Effector CD4-positive, alpha-beta T cell (primary cell): ENCODE data around the gene NID2.

ENCODE experiments used
- DNase-seq: peaks from one replicate; pipeline ENCODE4 v3.0.0-alpha.2; 2020

Gene NID2

DNA sequence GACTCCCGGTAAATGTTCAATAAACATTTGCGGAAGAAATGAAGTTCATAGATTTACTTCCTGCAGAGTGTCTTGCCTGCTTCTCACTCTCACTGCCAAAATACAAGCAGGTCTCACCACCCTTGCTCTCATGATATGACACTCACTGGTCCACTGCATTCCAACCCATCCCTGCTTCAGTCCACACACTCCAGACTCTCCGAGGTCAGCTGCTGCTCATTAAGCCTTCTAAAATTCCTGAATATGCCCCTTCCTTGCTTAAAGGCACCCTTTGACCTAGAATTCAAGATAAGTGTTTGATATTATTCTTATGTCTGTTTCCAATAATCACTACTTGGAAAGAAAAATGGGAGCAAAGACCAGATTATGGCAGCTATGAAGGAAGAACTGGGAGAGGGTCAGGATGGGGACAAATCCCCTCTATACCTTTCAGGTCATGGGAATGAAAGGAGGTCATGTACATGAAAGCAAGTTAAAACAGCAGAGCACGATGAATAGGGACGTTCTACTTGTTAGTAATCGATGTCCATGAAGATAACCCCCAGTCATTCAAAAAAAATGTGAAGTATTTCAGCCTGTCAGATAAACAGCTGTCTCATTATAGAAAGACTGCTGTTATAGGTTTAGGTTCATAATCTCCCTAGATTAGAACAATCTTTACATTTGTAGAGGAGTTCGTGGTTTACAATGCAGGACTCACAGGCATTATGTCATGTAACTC lies 10.5 kb upstream of the NID2 start:
- DNase-seq: no peak

DNA sequence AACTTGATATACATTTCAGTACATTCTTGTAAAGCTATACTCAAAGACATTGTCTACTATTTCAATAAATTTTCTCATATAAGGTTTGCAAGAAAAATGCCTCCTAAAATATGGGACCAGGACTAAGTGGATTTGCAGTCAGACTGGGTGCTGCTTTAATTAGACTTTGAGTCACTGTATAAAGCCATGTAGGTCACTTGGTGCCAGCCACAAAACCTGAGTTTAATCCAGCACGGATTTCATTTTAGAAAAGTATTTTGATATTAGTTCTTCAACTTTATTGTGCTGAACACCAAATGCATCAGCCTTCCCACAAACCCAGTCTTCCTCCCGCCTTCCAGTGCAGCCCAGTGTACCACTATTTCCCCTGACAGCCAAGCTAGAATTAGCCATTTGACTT lies 9.9 kb upstream of the NID2 start:
- DNase-seq: no peak

DNA sequence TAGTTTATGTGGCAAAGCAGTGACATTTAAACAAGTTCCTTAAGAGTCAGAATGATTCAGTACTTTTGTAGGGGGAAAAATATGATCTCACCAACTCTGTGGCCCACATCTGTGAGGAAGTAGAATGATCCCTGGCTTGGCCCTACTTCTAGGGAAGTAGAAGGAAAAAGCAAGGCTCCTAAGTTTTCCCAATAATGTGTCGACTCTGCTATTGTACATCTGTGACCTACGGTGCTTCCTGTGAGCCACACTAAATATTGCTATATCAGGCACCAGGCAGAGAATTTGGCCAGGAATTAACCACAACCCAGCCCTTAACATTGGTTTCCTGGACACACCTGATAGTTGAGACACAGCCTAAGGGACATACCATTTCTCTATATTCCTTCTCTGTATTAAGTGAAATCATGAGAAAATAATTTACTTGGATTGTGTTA lies 9.3 kb upstream of the NID2 start:
- DNase-seq: no peak

DNA sequence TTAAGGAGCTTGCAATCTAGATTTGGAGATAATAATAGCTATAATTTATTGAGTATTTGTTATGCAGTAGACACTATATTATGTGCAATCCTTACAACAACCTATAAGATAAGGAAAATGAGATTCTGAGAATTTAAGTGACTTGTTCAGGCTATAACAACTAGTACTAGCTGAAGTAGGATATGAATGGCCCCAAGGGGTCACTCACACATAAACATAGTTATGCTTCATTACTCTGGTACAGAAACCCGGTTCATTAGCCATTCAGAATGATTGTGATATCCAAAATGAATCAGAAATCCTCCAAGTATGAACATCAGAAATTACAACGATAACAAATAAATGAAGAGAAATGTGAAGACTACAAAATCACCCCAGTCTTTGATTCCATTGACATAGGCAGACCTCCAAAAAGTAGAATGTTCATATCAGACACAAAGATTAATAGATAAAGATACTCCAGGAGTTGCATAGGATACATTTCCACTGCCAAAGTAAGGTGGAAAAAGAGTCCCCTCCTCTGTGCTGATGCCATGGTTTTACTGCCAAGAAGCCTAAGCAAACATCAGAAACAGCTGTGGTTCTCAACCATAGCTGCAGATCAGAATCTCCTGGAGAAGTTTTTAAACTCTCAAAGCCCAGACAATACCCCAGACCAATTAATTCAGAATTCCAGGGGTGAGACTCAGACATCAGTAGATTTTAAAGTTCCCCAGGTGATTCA lies 8.6 kb upstream of the NID2 start:
- no peak for DNase-seq

DNA sequence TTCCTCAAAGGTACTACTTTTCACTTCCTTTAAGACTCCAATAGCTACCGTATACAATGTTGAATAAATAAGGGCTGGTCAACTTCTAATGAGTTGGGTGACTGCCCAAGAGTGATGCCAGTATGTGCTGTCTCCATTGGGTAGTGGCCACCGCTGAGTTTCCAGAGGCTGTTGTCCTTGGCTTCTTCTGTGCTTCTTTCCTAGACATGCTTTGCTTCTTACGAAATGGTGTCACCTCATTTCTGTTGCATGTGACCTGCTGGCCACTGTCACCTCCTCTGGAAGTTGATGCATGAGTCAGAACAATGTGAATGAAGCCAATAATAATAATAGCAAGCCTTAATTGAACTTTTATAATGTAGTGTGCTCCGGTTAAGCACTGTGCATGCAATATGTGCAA lies 7.5 kb upstream of the NID2 start:
- DNase-seq: no peak

DNA sequence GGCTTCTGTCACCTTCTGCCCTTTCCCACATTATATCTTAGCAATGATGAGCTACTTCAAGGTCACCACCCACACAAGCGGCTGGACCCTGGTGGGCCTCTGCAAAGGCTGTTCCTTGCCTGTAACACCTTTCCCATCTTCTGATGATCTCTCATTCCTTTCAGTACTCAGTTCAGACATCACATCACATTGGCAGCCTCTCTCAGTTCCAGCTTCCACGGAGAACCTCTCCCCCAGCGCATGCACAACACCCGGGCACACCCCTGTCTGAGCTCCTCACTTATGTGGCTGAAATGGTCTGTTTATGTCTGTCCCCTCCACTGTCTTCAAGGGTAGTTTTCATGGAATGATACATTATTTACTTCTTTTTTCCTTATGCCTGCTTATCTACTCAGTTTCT lies 6.5 kb upstream of the NID2 start:
- no peak for DNase-seq

DNA sequence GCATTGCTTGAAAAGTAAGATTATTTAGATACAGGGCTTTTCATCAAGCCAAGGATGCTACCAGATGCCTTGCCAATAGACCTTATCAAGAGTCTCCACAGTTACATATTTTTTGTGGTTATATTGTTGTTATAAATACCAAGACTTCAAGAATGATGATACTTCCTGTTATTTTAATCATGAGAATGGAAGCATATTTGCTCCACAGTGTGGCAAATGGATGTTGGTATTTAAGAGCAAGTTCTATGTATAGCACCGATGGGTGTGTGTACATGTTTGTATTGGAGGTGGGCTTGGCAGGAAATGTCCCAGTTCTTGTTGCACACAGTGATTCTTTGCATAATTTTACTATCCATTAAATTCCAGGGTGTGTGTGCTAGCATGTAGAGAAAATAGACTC lies 4.4 kb upstream of the NID2 start:
- no peak for DNase-seq

DNA sequence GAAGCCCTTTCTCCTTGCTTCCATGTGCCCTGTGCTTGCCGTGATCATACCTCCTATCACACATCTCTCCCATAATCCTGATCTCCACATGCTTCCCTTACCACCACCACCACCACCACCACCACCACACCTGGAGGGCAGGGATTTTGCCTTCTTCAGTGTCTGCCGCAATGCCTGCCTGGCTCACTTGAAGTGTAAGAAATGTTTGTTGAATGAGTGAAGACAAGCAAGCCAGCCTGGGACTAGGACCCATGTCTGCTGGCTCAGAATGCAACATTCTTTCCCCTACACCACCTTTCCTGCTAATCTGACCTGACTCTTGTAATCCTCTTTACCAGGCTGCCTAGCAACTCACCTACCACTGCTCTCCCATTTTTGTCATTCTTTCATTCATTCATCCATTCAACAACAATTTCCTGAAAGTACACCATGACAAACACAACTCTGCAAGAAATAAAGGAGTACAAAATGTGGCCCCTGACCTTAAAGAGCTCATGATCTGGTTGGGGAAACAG lies 3.5 kb upstream of the NID2 start:
- no peak for DNase-seq

DNA sequence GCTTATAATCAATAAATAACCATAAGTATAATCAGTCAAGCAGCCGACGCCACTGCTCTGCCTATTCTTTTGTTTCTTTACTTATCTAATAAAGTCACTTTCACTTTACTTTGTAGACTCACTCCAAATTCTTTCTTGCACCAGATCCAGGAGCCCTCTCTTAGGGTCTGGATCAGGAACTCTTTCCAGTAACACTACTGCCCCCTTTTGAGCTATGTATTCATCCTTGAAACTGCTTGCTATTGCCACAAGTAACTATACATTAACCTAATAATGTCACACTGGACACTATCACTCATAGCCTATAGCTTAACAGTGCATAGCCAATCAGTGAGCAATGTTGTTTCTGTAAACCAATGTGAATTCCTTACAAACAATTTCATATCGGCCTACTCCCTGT lies 2.8 kb upstream of the NID2 start:
- DNase-seq: no peak

DNA sequence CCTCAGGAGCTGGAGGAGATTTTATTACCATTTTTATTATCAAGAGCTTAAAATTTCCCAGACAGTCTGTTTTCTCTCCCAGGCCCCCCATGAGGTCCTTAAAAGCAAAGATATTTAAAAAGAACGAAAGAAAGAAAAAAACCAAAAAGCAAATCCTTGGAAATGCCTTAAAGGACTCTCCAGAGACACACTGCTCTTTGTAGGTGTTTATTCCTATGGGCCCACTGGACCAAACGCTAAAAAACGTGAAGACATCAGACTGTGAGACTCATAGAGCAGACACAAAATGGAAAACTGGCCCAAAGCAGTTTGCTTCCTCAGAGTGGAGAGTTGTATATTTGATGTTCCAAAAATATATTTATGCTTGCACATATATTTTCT lies 1.2 kb upstream of the NID2 start:
- DNase-seq: no peak

DNA sequence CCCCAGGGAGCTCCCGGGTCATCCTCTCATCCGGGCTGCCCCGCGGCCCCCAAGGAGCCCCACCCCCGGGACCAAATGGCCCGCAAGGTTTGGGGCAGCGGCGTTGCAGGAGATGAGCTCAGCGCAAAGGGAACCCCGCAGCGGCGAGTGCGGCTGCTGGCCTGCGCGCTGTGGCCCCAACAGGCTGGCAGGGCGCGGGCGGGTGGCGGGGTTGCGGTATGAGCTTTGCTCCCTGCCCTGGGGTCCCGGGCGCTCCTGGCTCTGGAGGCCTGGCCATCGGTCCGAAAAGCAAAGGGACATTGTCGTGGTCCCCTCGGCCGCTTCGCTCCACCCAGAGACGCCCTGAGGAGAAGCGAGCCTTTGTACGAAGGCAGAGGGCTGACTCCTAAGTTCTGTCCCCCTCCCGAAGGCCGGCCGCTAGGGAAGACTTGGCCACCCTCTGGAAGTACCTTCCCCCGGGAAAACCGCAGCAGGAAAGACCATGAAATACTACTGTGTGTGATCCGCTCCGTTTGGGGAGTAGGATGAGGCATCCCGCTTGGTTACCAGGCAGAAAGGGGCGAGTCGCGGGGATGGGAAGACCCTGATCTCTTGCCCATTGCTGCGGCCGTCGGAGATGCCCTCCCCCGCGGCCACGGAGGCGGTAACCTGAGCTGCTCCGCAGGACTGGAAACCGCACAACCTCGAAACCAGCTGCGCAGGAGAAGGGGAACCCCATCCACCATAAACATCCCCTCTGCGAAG lies 620 bp upstream of the NID2 start:
- no peak for DNase-seq

DNA sequence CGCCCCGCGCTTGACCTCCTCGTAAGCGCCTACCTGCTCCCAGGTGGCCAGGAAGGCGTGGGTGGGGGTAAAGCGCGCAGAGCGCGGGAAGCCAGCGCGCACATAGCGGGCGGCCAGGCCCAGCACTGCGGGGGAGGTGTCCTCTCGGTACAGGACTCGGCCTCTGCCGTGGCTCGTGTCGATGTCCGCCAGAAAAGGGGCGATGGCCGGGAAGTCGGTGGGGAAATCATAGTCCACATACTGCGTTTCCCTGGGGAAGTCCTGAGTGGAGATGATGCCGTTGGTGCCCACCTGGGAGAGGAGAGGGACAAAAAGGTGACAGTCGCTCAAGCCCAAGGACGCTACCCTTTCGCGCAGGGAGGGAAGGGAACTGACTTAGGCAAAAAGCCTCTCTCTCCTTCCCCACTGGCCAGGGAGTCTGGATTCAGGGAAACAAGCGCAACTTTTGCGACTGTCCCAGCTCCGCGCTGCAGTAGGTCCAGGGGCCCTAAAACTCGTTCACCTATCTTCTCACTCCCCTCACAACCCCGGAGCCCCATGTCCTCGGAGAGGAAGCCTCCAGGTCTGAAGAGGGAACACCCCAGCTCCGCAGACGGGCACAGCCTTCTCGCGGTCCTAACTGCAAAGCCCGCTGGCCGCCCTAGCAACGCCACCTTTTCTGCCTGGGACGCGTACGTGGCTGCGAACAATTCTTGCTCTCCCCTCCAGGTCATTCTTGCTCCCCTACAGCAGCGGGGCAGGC lies 815 bp downstream of the NID2 start:
- DNase-seq: no peak

DNA sequence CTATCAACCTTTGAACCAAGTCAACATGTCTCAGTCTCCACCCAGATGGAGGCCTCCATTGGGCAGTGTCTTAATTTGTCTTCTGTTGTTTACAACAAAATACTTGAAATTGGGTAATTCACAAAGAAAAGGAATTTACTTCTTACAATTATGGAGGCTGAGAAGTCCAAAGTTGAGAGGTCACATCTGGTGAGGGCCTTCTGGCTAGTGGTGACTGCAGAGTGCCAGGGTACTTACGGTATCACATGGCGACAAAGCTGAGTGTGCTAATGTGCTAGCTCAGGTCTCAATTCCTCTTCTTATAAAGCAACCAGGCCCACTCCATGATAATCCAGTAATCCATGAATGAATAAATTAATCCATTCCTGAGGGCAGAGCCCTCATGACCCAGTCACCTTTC lies 4.7 kb downstream of the NID2 start:
- DNase-seq: no peak

DNA sequence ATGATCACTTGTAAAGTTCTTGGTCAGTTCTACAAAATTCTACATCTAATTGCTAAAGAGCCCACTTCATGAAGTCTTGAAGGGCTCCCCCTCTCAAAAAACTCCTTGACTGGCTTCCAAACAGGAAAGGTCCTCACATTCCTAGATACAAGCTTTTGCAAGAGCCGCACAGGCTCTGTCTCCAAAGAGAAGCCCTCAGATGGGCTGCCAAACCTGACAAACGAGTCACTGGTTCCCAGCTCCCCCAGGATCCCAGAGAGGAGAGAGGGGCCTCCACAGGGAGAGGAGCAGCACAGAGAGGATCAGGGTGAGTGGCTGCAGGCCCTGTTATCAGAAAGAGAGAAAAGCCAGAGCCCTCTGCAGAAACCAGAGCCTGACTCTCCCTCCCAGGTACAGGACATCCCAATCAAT lies 5.8 kb downstream of the NID2 start:
- DNase-seq: no peak

DNA sequence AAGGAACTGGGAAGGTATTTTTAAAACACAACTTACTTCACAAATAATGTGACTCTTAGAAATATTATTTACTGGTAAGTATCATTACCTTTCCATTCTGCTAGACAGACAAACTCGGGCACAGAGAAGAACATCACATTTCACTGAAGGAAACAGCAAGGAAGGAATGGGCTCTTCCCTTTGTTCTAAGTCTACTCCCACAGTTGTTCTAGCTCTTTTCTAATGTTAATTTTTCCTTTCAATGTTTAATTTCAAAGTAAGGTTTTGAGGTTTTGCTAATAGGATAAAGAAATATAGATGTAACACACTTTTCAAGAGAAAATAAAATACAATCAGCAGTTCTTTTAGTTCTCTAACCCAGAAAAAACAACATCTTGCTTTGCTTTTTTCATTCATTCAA lies 7.0 kb downstream of the NID2 start:
- DNase-seq: no peak

DNA sequence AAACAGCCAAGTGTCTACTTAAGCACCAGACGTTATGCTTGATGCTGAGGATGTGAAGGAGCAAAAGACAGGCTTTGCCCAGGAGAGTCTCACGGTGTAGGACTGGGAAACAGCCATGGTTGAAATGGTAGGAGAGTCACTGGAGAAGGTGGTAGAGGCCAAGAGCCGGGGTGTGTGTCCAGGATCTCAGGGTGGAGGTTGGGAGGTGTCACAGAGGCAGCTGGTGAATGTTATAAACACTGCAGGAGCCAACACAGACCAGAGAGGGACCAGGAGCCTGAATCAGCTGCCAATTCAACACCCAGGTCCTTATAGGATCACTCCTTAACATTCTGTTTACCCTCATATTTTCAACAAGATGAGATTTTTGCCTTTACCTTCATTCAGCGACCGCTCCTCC lies 7.5 kb downstream of the NID2 start:
- no peak for DNase-seq

DNA sequence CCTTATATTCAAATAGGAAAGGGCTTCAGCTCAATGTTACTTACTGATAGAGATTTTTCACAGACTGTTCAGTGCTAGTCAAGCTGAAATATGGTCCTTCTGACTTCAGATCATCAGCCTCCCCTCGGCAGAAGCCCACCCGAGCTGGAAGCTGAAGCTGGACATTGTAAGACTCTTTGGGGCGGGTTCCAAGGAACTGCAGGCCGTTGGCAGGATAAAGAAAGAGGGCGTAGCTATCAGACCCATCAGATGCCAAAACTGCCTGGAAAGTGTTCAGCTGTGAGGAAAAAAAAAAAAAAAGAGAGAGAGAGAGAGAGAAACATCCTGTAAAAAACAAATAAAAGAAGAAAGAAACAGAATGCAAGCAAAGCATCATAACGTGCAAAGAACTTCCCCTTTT lies 8.8 kb downstream of the NID2 start:
- DNase-seq: no peak

DNA sequence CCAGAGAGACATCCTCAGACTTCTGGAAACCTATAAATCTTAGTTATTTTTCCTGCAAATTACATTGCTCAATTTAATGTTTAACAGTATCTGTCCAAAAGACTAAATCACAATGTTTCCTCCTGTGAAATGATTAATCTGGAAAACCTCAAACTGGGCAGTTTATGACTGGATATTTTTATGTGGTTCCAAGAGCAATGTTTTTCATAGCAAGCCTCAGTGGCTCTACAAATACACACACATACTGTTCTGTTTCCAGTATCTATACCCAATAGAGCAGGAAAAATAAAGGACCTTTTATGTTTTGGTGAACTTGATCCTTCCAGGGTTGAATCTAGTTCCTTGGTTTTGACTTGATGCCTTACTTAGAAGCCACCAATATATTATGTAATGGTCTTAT lies 9.2 kb downstream of the NID2 start:
- no peak for DNase-seq

DNA sequence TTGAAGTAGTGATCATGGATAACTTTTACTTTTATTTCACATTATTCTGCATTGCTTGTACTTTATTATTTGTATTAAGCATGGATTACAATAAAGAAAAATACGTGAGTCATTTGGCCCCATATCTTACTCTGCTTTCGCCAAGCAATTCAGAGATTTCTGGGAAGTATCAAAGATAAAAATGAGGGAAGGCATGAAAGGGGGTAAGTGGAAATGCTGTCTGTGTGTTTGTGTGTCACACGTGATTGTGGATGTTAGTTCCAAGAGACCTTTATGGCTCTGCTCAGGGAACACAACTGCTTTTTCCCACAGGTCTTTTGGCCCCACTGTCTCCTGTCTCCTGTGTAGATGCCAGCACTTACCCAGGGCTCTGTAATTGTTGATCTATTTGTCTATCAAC lies 10.5 kb downstream of the NID2 start:
- no peak for DNase-seq

DNA sequence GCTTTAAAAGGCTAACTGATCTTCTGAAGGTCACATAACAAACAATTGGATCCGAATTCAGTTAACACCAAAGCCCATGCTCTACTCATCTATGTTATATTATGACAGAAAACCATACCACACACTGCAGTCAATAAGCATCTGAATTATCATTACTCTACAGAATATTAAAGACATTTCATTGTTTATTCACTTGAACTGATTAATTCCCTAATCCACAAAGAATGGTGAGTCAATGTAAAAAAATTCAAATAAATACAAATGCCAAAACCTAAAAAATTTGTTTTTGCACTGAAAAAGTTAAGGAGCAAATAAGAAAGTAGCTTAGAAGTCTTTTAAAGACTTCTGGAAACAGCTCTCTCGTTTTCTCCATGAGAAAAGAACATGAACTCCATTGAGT lies 13.7 kb downstream of the NID2 start:
- no peak for DNase-seq

DNA sequence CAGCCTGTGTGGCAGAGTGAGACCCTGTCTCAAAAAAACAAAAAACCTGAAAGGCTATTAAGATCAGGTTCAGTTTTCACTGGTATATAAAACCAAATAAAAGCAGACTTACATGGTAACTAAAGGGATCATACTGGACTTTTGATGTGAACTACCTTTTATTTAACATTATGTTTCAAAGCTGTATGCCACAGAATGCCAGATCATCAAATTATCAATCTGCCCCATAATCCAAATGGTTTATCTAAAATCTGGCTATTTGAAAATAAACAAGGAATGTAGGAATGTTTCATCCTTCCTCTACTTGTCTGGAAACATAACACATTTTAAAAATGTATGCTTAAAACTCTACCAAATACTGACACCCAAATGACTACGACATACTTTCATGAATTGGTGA lies 14.2 kb downstream of the NID2 start:
- no peak for DNase-seq

DNA sequence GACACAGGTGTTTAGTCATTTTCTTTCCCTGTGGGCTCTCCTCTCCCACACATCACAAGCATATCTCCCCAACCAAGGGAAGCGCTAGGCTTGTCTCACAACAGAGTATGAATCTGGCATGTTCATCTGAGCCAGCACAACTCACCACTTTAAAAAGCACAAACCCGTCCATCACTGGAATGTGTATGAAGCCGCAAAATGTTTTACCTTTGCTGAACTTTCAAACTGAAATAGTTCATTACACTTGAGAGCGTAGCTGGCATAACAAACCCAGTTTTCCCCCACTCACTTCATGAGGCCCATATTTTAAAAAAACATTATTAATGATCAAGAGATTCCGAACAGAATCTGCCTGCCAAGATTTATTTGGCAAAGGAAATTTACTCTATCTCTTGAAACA lies 15.8 kb downstream of the NID2 start:
- no peak for DNase-seq

DNA sequence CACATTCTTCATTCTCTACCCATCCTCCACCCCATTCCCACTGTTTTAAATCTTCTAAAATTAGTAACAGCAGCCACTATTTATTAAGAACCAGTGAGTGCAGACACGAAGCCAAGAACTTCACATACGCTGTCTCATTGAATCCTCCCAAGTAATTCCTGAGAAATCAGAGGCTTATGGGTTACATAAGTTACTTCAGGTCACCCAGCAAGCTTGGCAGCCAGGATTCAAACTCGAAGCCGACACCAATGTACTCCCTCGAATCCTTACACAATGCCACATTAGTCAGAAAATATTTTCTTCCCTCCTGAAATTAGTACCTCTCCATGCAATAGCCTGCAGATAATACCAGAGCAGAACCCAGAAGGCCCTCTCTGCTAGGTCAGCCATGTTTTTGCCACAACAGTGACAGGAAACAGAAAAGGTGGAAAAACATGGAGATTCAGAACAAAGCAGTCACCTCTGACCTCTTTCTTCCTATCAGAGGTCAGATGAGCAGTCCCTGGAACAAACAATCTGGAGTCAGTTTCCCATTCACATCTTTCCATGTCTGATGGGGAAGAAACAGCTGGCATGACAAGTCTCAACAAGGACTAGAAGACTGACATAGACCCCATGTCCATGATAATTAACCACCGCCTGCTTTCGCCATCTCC lies 16.4 kb downstream of the NID2 start:
- DNase-seq: no peak
